ENCODE results near the gene SECTM1.

GRCh38 chr17:82374626-82375331 lies 41.2 kb upstream of the SECTM1 start:
- TF ChIP-seq MAX (IDR thresholded peaks at IDR 0.05) (no peak), REST (IDR thresholded peaks at IDR 0.05; ENCODE audit: low read depth) (no peak), EP300 (IDR thresholded peaks at IDR 0.05; ENCODE audit: borderline replicate concordance) (no peak), TAF1 (IDR thresholded peaks at IDR 0.05; ENCODE audit: low read depth) (no peak), NFIC (IDR thresholded peaks at IDR 0.05) (no peak), USF1 (IDR thresholded peaks at IDR 0.05) (no peak), CEBPB (IDR thresholded peaks at IDR 0.05) (no peak), TEAD4 (IDR thresholded peaks at IDR 0.05) (no peak), RAD21 (IDR thresholded peaks at IDR 0.05; ENCODE audit: low read depth) (no peak), FOXM1 (IDR thresholded peaks at IDR 0.05; ENCODE audit: borderline replicate concordance, low read depth) (no peak), YY1 (IDR thresholded peaks at IDR 0.05; ENCODE audit: low read depth) (no peak), CREB1 (IDR thresholded peaks at IDR 0.05; ENCODE audit: low read depth) (no peak)
